HG03095 (cell line): ENCODE measurements around the gene CCDC34.

Source experiments
- ATAC-seq: cut with Tn5 transposase; IDR thresholded peaks from one replicate; pipeline ENCODE4 v1.9.1; 2021; ENCODE audit warnings: moderate library complexity; ENCODE audit not compliant: unreplicated experiment

Gene CCDC34, protein sequence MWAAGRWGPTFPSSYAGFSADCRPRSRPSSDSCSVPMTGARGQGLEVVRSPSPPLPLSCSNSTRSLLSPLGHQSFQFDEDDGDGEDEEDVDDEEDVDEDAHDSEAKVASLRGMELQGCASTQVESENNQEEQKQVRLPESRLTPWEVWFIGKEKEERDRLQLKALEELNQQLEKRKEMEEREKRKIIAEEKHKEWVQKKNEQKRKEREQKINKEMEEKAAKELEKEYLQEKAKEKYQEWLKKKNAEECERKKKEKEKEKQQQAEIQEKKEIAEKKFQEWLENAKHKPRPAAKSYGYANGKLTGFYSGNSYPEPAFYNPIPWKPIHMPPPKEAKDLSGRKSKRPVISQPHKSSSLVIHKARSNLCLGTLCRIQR

GRCh38 chr11:27362749-27363575 is at the start of gene CCDC34:
TSS of gene CCDC34 (minus strand) at chr11:27363215. CDS start at chr11:27363194, 21 bp downstream.
- peak; percentile 100 for ATAC-seq

DNA sequence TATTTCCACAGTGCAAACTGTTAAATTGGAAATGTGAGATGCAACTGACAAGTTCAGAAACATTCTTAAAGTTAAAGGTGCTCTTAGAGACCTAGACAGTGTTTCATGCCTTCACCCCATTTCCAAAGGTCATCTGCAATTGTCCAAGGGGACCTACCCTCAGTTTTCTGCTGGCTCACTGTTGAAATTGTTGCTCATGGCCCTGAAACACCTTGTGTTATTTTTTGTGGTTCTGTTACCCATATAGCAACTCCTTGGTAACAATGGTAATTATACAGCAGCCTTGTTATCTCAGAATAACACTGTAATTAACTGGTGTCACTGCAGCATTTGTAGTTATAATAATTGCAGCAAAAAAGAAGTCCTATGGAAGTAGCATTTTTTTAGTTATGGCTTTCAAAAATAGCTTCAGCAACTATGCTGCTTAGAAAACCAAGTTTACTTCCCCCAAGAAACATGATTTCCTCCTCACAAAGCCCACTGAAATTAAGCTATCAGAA is 49.2 kb upstream of the CCDC34 start:
- no peak for ATAC-seq

DNA sequence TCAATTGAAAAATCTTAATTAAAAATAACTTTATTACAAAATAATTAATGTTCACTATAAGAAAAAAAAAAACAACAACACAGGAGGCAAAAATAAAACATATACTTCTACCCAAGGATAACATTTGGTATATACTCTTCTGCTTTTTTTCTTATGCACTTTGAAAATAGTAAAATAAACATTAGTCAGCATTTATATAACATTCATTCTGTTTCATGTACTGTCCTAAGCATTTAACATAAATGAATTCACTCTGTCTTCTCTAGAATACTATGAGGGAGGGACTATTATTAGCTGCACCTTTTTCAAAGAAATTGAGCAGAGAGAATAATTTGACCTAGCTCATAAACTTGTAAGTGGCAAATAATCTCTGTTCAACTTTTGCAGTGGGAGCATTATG is 48.3 kb upstream of the CCDC34 start:
- ATAC-seq, result no peak

GRCh38 chr11:27410272-27410671 is 47.3 kb upstream of the CCDC34 start:
- ATAC-seq, result no peak

- no peak for ATAC-seq
Measured at GRCh38 chr11:27409742-27410141, 46.7 kb upstream of the CCDC34 start.

- ATAC-seq, result no peak
Measured at GRCh38 chr11:27409049-27409448, 46.0 kb upstream of the CCDC34 start.

GRCh38 chr11:27408246-27408800 is 45.3 kb upstream of the CCDC34 start:
- no peak for ATAC-seq

DNA sequence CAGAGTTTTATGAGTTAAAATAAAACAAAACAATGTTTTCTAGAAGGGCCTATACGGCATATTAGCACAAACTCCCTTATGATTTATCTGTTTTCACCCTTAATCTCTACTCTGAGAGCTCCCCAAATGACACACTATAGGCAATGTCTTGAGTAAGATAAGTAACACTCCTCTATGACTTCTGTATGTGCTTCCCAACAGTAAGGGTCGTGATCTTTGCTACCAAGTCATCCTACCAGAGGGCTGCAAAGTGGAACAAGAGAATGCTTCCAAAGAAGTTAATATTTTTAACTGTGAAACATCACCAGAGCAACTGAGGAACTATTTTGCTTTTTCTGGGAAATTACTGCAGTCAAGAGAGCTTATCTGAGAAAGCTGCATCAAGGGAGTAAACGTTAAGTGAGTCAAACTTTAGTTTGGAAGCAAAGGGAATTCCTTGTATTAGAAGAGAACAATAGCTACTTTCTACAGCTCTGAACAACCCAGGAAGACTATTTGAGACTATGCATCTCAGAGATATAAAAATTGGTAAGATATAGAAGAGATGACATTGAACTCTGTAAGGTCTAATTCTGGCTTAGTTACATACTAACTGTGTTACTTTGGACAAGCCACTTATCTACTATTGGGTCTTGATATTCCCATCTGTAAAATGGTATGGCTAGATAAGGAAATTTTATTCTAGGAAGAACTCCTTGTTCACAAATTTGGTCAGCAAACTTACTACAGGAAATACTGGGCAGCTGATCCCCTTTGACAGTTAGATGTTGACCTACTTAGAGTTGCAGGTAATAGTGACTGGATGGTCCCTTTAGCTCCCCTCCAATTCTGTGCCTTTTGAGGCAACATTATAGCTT is 43.7 kb upstream of the CCDC34 start:
- ATAC-seq, result no peak

DNA sequence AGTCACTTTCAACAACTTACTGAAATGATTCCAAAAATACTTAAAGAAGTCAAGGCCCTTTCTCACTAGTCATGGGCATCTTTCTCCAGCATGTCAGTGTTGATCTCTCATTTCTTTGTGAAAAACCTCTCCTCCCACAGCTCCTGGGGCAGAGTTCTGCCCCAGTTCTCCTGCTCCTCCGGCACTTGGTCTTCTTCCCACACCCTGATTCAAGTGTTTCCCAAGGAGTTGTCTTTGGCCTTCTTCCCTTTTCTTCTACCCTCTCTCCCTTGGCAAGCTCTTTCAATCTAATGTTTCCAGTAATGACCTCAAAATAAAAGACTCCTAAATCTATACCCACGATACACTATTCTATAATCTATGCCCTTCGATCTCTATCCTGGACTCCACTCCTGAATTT is 42.1 kb upstream of the CCDC34 start:
- no peak for ATAC-seq

- ATAC-seq, result no peak
Measured at GRCh38 chr11:27404427-27404826, 41.4 kb upstream of the CCDC34 start.

DNA sequence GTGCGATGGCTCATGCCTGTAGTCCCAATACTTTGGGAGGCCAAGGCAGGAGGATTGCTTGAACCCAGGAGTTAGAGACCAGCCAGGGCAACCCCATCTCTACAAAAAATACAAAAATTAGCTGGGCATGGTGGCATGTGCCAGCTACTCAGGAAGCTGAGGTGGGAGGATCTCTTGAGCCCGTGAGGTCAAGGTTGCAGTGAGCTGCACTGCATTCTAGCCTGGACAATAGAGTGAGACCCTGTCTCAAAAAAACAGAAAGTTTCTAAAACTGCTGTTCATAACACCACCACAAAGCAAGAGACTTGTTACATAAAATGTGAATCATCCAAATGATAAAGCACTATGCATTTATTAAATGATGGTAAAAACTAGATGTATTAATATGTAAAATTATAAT is 40.2 kb upstream of the CCDC34 start:
- ATAC-seq, result no peak

DNA sequence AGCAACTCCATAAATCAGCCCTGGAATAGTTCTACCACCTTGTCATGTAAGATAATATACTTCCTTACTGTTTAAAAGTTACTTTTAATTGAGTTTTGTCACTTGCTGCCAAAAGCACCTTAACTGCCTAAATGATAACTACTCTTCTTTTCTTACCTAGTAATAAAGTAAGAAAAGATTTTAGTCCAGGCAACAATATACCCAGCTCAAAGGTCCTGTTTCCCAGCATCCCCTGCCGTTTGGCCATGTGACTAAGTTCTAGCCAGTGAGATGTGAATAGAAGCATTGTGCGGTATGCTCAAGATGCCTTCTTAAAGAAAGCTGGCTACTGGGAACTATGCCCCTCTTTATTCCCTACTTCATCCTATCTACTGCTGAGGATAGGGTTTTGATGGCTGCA is 39.4 kb upstream of the CCDC34 start:
- ATAC-seq, result no peak

DNA sequence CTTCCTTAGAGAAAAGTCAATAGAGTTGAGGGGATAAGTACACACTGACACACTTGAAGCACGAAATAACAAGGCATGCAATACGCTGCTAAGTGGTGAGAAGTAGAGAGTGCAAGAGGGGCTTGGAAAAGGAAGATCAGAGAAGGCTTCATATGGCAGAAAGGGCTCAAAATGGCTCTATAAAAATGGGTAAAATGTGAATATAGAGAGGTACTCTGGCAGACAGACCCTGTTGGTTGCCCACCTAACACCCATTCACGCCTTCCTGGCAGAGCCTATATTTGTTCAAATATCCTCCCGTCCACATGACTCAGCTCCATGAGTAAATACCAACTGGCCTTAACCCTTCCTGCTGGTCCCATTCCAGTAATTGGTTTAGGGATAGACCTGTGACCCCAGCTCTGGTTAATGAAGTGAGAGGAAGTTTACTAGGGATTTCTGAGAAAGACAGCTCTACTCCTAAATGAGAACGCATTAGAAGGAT is 38.9 kb upstream of the CCDC34 start:
- no peak for ATAC-seq

GRCh38 chr11:27401280-27401832 is 38.3 kb upstream of the CCDC34 start:
- ATAC-seq, result no peak

GRCh38 chr11:27398400-27398770 is 35.4 kb upstream of the CCDC34 start:
- no peak for ATAC-seq

GRCh38 chr11:27397624-27398399 is 34.8 kb upstream of the CCDC34 start:
- ATAC-seq, result no peak

GRCh38 chr11:27396259-27396839 is 33.3 kb upstream of the CCDC34 start:
- no peak for ATAC-seq

GRCh38 chr11:27395556-27396258 is 32.7 kb upstream of the CCDC34 start:
- ATAC-seq, result no peak
